ENCODE data around the gene GNG14.

GRCh38 chr19:12668346-12668745 lies 19.5 kb upstream of the GNG14 start:
- no peak for TF ChIP-seq CTCF (IDR thresholded peaks at IDR 0.05)
- no peak for TF ChIP-seq POLR2A (IDR thresholded peaks at IDR 0.05)
- no peak for TF ChIP-seq POLR2AphosphoS5 (IDR thresholded peaks at IDR 0.05)
